Endothelial cell (in vitro differentiated cells): ENCODE measurements around the gene ILKAP. TPM values are rescaled to one million over a fixed set of nuclear protein-coding genes. Genes with fewer than 3 reads are reported as not detected.

Experiments
- DNase-seq: peaks from one replicate; pipeline ENCODE4 v3.0.0; 2021; ENCODE audit warnings: low spot score
- H3K27ac Mint-ChIP-seq: one replicate; pipeline ENCODE4 v1.8.0; 2021; ENCODE audit warnings: mixed read lengths, inconsistent platforms; ENCODE audit not compliant: unreplicated experiment
- H3K27me3 Mint-ChIP-seq: one replicate; pipeline ENCODE4 v1.8.0; 2021; ENCODE audit warnings: mild to moderate bottlenecking, moderate library complexity, mixed read lengths, inconsistent platforms; ENCODE audit not compliant: unreplicated experiment
- H3K36me3 Mint-ChIP-seq: one replicate; pipeline ENCODE4 v1.8.0; 2021; ENCODE audit warnings: mild to moderate bottlenecking, low read depth, mixed read lengths, inconsistent platforms; ENCODE audit not compliant: unreplicated experiment
- H3K4me1 Mint-ChIP-seq: one replicate; pipeline ENCODE4 v1.8.0; 2021; ENCODE audit warnings: mild to moderate bottlenecking, mixed read lengths, inconsistent platforms; ENCODE audit not compliant: unreplicated experiment
- H3K4me3 Mint-ChIP-seq: one replicate; pipeline ENCODE4 v1.8.0; 2021; ENCODE audit warnings: mild to moderate bottlenecking, mixed read lengths, inconsistent platforms; ENCODE audit not compliant: unreplicated experiment
- H3K9me3 Mint-ChIP-seq: one replicate; pipeline ENCODE4 v1.8.0; 2021; ENCODE audit warnings: mixed read lengths, inconsistent platforms; ENCODE audit not compliant: unreplicated experiment
- total RNA-seq: library from RNA; stranded (reverse); fragmentation: NEBNext Ultra II Directional; extraction: Animal tissue kit (Norgen Biotek cat#: 25700); gene quantifications from one replicate; pipeline ENCODE4 v1.2.1, GENCODE V29; 2021; ENCODE audit not compliant: unreplicated experiment
- TF ChIP-seq, protein P1 (sequence below): fragments of 200-600 bp; sonication (generic); IDR thresholded peaks from one replicate; pipeline ENCODE4 v1.5.0; 2021; ENCODE audit warnings: antibody characterized with exemption; ENCODE audit not compliant: unreplicated experiment

The ILKAP gene
- total RNA-seq, 1 donor from 2014 or later: 43.0 TPM

DNA sequence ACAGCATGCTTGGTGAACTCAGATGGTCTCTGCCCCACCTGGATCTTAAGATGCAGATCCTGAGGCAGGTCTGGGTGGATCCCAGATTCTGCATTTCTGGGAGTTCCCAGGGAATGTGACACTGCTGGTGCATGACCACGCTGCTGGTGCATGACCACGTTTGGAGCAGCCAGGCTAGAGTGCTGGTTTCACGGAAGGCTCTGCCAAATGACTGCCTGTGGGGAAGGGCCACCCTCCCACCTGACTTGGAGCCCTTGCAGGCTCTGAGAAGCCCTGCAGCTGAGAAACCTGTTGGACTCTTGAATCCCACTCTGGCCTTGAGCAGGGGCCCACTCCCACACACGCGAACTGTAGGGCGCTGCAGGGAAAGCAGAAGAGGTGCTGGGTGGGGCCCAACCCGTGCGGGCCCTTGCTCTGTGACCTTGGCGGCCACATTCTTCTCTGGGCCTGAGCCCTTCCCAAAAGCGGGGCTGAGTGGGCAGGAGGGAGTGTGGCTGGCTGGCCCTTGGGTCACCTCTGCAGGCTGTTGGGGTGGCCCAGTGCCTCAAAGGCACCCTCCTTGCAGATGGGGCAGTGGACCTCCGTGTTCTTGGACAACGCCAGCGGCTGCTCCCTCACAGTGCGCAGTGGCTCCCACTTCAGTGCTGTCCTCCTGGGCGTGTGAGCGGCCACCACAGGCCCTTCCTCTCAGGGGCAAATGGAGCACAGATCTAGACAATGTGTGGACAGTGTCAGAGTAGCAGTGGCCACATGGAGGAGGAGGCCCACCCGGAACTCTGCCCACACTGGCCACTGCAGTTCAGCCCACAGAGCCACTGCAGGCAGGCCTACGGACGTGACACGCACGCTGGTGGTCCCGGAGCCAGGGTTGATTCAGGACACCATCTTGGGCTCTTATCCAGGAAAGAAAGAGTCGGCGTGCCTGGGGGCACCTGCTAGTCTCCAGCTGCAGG, 36.8 kb downstream of the ILKAP start:
- Mint-ChIP-seq H3K27ac (no peak overlapping the region), H3K36me3 (no peaks in the 10 kb centered on the region), H3K4me1 (peaks cover 4% of the 10 kb centered on the region), H3K27me3 (peaks cover 7% of the 10 kb centered on the region), H3K4me3 (no peak overlapping the region), H3K9me3 (no peaks in the 10 kb centered on the region)
- no peak for DNase-seq
- TF ChIP-seq, protein P1, sequence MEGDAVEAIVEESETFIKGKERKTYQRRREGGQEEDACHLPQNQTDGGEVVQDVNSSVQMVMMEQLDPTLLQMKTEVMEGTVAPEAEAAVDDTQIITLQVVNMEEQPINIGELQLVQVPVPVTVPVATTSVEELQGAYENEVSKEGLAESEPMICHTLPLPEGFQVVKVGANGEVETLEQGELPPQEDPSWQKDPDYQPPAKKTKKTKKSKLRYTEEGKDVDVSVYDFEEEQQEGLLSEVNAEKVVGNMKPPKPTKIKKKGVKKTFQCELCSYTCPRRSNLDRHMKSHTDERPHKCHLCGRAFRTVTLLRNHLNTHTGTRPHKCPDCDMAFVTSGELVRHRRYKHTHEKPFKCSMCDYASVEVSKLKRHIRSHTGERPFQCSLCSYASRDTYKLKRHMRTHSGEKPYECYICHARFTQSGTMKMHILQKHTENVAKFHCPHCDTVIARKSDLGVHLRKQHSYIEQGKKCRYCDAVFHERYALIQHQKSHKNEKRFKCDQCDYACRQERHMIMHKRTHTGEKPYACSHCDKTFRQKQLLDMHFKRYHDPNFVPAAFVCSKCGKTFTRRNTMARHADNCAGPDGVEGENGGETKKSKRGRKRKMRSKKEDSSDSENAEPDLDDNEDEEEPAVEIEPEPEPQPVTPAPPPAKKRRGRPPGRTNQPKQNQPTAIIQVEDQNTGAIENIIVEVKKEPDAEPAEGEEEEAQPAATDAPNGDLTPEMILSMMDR: no peak

DNA sequence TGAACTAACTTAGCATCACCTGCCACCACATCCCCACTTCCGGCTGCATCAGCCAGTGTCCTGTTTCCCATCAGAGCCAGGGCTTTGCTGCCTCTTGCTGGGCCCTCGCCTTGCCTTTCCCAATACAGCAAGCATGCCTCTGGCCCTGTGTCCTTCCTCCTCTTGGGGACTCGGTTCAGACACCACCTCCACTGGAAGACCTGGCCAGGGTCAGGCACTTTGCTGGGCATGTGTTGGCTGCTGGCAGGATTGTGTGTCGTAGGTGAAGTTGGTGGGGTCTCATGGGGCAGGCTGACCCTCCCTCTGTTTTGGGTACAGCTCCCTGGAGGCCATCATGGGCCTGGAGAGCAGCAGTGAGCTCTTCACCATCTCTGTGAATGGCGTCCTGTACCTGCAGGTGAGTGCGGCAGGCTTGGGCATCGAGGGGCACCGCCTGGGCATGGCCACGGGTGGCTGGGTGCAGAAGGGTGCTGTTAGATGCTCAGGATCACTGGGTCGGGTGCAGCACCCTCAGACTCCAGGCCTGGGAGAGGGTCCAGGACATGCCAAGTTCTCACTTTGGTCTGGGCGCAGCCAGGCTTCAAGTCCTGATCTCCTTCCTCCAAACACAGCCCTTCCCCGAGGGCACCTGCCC, 38.1 kb downstream of the ILKAP start:
- H3K27me3 Mint-ChIP-seq: peaks cover 6% of the 10 kb centered on the region
- H3K4me1 Mint-ChIP-seq: no peaks in the 10 kb centered on the region
- no peak for DNase-seq
- no peak overlapping the region for H3K4me3 Mint-ChIP-seq
- H3K27ac Mint-ChIP-seq: no peak overlapping the region
- TF ChIP-seq, protein P1: no peak
- H3K9me3 Mint-ChIP-seq: no peaks in the 10 kb centered on the region
- H3K36me3 Mint-ChIP-seq: no peaks in the 10 kb centered on the region

DNA sequence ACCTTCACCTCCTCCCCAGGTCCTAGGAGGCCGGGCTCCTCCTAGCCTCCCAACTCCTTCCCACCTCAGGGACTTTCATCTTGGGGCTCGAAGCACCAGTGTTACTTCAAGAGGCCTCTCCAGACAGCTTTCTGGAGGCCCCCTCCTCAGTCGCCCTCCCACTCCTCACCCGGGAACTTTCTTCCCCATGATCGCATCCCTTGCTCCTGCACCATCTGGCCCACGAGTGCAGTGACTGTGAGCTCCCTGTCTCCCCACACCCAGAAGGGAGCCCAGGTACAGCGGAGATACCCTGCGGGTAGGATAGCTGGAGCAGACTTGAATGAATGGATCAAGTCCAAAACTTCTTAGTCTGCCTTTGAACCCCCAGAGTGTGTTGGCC, 38.6 kb downstream of the ILKAP start:
- TF ChIP-seq, protein P1: no peak
- Mint-ChIP-seq H3K27ac (no peak overlapping the region), H3K9me3 (no peaks in the 10 kb centered on the region), H3K4me1 (no peaks in the 10 kb centered on the region), H3K27me3 (peaks cover 6% of the 10 kb centered on the region), H3K4me3 (no peak overlapping the region), H3K36me3 (no peaks in the 10 kb centered on the region)
- no peak for DNase-seq

DNA sequence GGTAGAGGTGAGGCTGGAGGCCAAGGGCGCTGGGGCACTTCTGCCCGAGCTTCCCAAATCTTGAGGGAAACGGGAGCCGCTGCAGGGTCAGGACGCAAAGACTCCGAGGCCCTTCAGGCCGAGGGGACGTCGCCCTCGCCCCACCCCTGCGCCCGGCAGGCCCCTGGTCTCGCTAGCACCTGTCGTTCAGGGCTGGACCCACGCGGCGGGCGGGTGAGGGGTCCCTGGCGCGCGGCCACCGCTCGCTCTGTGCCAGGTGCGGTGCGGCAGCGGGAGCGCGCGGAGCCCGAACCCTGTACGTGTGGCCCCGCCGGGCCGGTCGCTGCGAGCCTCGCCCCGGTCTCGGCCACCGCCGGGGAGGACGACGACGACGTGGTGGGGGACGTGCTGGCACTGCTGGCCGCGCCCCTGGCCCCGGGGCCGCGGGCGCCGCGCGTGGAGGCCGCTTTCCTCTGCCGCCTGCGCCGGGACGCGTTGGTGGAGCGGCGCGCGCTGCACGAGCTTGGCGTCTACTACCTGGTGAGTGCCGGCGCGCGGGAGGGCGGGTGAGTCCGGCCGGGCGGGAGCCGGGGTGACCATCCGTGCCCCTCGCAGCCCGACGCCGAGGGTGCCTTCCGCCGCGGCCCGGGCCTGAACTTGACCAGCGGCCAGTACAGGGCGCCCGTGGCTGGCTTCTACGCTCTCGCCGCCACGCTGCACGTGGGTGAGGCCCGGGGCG, 39.9 kb downstream of the ILKAP start:
- no peak for DNase-seq
- no peak overlapping the region for H3K27ac Mint-ChIP-seq
- no peaks in the 10 kb centered on the region for H3K36me3 Mint-ChIP-seq
- H3K9me3 Mint-ChIP-seq: no peaks in the 10 kb centered on the region
- TF ChIP-seq, protein P1: no peak
- H3K4me3 Mint-ChIP-seq: no peak overlapping the region
- peaks cover 9% of the 10 kb centered on the region for H3K27me3 Mint-ChIP-seq
- no peaks in the 10 kb centered on the region for H3K4me1 Mint-ChIP-seq
